GM18909 (cell line): Measurements from ENCODE around the gene CIRBP.
A peak's percentile ranks its signal among the peaks of the same experiment; 100 is the strongest.

Source experiments
- ATAC-seq: cut with Tn5 transposase; IDR thresholded peaks from one replicate; pipeline ENCODE4 v1.9.1; 2021; ENCODE audit warnings: mild to moderate bottlenecking; ENCODE audit not compliant: unreplicated experiment, poor library complexity

CIRBP gene

DNA sequence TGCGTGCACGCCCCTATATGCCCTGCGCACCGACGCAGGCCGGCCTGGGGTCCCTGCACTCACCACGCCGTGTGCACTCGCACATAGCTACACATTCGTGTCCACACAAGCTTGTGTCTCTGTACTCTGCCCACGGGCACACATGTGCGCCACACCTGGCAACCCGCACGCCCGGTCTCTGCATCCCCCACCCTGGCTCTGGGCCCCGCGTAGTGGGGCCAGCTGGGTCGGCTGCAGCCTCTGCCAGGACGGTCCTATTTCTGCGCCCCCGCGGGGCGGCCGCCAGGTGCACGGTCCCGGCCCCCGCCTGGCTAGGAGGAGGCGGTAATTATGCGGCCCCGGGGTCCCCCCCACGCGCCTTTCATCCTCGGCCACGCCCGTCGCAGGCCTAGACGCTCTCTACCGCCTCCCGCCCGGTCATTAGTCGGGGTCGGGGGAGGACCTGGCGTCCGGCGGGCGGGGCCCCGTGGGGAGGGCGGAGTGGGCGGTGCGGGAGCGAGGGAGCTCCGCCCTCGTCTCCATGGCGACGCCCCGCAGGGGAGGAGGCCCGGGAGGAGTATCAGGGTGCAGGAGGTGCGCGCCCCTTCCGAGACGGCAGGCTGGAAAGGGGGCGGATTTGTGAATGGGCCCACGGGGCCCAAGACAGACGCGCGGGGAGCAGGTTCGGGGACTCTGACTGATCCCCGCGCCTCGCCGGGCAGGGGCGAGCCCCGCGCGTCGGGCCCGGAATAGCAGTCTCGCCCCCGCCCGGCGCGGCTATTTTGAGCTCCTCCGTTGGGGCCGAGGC lies 2.8 kb upstream of the CIRBP start:
- peak; percentile 33 for ATAC-seq

DNA sequence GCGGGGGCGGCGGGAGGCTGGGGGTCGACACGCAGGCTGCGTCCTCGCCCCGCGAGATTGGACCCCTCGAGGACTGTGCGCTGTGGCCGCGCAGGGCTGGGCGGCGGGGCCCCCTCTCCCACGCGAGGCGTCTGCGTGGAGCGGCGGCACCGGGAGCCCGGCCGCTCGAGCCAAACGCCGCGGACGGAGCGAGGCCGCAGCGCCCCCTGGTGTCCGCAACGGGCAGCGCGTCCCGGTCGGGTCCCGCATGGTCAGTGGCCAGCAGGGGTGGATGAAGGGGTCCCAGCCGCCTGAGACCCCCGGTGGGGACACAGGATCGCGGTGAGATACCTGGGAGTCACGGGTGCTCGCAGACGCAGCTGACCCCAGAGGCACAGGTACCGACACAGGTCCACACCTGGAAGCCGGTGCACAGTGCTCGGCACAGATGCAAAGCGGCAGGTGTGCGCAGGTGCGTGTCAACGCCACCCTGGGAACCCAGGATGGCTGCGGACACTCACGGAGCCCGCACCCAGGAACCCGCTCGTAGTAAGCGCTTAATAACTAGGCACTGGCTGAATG lies 2.1 kb upstream of the CIRBP start:
- ATAC-seq = peak; percentile 21

DNA sequence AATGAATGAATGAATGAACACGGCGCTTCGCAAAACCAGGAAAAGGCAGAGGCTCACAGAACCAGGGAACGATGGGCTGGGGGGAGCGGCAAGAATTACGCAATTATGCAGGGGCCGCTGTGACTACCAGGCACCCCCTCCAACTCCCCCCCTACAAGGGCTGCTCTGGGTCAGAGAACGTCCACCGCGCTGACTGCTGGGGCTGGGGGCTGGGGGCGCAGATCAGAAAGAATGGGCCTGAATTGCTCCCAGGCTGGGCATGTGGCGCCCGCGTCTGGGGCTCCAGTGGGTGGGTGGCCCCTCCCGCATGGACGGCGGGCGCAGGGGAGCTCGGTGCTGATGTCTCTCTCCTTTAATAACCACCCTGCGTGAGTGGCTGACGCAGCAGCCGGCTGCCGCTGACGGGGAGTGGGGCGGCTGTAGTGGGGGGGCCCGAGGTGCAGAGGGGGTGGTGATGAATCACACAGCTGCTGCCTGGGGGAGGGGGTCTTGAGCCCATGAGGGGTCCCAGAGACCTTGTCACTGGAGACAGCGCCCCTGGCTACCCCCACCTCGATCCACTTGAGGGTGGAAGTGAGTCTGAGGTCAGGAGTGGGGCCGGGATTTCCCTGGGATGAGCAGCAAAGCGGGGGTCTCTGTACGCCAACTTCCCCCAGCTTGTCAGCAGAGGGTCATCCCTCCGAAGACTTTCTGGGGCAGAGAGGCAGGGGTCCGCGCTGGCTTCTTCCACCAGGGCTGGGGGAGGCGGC lies 1.5 kb upstream of the CIRBP start:
- no peak for ATAC-seq

DNA sequence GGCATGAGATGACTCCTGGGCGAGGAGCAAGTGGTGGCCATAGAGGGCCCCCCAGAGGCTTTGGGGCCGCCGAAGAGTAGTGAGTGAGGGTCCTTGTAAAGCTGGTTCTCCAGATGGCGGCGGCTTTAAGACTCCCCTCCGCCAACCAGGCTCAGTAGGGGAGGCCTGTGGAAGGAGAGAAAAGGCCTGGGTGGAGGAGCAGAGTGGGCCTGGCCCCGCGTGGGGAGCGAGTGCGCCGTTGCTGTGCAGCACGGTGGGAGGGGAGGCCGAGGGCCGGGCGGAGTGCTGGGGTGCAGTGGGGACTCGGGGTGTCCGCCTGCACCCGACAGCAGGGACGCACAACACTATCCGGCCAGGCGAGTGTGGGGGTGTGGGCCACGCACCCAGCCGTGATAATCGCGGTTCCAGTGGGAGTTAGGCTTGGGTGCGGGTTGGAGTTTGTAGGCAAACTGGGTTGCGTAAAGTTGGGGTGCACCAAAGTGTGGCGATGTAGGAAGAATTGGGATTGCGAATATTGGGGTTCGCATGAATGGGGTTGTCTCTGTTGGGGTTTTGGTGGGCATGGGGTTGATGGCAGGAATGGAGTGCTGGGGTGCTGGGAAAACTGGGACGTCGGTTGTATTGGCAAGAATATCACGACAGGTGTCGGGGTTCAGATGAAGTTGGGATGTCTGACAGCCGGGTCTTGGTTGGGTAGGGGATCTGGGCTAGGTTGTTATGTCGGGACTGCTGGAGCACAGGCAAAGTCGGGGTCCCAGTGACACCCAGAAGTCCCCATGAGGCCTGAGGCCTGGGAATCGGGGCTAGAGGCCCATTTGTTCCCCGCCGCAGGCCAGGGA lies 687 bp upstream of the CIRBP start:
- ATAC-seq = no peak

DNA sequence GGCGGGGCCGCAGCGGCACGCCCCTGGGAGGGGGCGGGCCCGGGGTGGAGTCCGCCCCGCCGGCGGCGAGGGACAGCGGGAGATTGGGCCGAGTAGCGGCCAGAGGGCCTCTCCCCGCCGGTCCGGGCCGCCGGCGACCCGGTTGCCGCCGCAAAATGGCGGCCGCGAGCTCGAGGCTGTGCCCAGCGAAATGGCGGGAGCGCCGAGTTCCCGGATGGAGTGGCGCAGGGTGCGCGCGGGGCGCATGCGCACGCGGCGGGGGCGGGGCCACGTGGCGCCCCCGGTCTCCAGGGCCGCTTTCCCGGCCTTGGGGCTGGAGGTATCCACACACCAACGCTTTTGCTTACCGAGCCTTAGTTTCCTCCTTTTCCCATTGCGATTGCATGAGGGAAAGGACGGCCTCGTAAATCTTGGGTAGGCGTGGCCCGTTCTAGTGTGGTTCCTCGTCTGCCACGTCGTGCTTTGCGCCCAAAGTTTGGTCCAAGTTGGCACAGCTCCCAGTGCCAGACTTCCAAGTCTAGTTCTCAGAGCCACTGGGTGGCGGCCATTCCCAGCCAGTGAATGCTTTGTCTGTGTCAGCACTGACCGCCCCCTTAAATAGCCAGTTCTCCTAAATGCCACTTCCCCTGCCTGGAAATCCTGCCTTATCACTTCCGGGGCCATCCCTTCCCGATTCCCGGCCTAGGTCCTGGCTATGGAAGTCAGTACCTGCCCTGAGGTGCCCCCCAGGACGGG lies 513 bp downstream of the CIRBP start:
- peak; percentile 27 for ATAC-seq

DNA sequence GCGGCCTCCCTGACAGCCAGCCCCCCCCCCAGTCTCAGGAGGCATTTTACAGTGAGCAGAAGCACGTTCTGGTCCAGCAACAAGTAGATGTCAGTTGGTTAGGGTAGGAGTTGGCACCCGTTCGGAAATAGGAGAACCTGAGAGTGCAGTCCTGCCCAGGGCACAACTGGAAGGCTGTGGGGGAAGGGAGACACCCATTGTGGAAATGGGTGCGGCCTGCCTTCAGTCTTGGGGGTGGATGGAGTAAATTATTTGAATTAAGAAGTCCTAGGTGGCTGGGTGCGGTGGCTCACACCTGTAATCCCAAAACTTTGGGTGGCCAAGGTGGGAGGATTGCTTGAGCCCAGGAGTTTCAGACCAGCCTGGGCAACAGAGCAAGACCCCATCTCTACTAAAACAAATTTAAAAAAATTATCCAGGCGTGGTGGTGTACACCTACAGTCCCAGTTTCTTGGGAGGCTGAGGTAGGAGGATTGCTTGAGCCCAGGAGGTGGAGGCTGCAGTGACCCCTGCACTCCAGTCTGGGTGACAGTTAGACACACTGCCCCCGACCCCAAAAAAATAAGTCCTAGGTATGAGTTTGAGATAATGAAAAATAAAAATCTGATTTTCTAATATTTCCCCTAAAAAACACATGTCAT lies 1.2 kb downstream of the CIRBP start:
- ATAC-seq = no peak

DNA sequence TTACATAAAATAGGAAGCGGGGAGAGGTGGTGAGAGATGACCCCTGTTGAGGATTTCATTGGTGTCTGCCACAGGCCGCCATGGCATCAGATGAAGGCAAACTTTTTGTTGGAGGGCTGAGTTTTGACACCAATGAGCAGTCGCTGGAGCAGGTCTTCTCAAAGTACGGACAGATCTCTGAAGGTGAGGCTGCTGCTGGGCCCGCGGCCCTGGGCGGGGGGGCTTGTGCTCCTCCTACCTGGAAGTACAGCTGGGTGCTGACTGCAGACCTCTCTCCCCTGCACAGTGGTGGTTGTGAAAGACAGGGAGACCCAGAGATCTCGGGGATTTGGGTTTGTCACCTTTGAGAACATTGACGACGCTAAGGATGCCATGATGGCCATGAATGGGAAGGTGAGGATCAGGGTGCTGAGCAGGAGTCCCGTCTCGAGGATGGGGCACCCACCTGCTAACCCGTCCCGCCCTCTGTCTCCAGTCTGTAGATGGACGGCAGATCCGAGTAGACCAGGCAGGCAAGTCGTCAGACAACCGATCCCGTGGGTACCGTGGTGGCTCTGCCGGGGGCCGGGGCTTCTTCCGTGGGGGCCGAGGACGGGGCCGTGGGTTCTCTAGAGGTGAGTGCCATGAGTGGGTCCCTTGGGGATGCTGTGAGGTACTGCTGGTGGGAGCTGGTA lies 1.9 kb downstream of the CIRBP start:
- ATAC-seq = no peak

DNA sequence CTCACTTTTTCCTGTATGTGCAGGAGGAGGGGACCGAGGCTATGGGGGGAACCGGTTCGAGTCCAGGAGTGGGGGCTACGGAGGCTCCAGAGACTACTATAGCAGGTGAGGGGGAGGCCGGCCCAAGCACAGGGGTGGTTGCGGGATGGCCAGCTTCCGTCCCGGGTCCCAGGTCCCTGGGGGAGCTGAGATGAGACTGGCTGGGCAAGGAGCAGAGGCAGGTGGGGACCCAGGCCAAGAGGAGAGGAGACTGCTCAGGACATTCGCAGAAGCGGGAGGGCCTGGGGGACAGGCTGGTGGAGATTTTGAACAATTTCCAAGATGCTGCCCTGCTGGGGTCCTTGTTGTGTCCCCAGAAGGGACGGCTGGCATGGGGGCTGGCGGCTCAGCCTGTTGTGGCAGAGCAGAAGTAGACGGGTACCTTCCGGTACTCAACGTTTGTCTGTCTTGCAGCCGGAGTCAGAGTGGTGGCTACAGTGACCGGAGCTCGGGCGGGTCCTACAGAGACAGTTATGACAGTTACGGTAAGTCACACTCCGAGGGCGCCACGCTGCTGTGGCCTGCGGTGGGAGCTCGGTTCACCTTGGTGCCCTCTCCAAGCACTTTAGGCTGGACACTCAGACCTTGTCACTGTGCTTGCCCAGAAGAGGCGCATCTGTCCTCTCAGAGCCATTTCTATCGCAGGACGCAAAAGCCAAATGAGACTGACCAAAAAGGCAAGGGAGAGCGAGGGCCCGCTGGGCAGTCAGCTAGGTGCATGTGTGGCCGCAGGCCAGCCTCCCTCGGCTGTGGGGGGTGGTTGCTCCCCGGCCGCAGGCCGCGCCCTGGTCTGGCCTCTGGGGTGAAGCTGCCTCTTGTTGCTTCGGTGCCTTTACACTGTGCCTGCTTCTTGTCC lies 2.6 kb downstream of the CIRBP start:
- ATAC-seq = no peak

DNA sequence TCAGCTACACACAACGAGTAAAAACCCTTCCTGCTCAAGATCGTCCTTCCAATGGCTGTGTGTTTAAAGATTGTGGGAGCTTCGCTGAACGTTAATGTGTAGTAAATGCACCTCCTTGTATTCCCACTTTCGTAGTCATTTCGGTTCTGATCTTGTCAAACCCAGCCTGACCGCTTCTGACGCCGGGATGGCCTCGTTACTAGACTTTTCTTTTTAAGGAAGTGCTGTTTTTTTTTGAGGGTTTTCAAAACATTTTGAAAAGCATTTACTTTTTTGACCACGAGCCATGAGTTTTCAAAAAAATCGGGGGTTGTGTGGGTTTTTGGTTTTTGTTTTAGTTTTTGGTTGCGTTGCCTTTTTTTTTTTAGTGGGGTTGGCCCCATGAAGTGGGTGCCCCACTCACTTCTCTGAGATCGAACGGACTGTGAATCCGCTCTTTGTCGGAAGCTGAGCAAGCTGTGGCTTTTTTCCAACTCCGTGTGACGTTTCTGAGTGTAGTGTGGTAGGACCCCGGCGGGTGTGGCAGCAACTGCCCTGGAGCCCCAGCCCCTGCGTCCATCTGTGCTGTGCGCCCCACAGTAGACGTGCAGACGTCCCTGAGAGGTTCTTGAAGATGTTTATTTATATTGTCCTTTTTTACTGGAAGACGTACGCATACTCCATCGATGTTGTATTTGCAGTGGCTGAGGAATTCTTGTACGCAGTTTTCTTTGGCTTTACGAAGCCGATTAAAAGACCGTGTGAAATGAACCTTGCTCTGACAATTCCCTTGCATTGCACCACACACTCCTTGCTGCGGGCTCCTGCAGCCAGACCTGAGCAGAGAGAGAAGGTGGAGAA lies 3.5 kb downstream of the CIRBP start:
- no peak for ATAC-seq

DNA sequence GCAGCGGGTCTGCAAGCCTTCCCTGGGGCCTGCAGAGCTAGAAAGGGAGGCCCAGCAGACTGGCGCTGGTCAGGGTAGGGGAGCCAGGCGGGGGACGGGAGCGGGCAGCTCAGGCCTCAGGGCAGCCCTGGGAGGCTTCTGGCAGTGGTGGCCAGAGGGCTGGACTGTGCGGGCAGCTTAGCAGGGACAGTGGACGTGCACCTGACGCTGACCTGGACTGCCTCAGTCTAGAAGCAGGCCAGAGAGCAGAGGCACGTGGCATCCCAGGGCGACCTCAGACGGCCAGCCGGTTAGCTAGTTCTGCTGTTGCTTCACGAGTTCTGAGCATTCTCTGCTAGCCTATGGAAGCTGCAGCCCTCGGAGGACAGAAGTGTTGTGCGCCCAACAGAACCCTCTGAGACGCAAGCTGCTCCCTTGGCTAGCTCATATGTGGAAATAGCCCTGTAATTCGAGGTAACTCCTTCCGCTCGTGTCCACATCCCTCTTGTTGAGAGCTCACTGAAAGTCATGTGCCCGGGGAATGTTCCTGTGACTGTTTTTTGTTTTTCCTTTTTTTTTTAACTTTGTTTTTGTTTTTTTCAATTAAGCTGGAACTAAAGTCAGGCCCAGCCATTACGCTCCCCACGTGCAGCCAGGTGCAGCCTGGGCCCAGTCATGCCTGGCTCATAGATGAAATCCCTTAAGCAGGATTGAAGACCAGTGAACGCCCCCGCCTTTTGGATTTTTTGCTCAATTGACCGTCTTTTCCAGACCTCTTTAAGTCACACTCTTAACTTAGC lies 4.3 kb downstream of the CIRBP start:
- ATAC-seq = no peak

DNA sequence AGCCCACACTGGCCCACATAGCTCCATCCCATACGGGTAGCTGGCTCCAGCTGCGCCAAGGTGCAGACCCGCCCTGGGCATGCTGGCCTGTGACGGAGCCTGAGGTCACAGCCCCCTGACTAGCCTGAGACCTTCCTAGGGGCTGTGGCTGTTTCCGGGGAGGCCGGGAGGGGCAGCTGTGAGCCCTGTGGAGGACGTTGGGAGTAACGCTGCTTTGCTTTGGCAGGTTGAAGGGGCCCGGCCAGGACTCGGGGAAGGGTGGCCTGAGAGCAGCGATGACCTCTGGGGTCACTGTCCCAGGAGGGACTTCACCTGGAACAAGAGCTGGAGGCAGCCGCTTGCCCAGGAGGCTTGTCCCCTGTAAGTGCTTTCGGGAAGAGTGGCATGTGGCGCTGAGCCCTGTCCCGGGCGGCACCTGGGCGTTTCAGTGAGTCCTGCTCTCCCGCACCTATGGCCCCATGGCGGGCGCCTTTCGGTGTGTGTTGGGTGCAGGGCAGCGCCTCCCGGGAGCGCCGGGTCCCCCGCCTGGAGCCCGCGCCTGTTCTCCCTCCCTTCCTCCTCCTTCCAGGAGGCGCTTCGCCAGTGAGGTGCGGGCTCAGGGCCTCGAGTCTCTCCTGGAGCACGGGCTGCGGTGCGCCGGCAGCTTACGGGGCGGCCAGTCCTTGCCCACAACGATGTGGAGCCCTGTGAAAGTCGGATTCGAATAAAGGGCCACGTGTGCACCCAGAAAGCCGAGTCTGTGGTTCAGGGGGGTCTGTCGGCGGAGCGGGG lies 5.1 kb downstream of the CIRBP start:
- no peak for ATAC-seq

DNA sequence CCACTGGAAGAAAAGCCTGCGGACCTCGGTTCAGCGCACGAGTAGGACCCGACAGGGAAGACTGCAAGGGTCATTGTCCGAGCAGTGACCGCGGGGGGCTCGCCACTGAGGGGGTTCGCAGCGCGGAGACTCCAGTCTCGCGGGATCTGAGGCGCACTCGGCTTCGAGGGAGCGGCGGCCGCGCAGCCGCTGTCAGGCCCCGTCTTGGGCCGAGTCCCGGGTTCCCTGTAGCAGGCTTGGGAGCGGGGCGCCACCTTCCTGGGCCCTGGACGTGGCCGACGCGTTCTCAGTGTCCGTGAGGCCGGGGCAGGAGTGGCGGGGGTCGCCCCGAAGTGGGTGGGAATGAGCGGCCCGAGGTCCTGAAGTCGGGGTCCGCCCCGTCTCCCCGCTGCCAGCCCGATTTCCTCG lies 5.7 kb downstream of the CIRBP start:
- no peak for ATAC-seq

DNA sequence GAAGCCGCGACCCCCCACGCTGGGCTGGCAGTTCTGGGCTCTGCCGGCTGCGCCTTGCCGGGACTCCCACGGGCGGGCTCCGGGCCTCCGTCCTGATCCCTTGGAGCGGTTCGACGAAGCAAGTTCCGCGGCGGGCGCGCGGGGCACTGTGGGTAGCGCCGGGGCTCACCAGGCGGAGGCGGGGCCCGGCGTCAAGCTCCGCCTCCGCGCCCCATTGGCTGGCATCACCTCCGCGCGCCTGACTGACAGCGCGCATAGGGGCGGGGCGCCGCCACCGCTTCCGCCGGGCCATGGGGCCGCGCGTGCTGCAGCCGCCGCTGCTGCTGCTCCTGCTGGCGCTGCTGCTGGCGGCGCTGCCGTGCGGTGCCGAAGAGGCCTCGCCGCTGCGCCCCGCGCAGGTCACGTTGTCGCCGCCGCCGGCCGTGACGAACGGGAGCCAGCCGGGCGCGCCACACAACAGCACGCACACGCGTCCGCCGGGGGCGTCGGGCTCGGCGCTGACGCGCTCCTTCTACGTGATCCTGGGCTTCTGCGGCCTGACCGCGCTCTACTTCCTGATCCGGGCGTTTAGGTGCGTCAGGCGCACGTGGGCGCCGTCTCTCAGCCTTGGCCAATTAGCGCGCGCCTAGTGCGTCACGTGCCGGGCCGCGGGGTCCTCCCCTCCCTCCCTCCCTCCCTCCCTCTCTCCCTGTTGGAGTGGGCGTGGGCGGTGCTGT lies 6.3 kb downstream of the CIRBP start, which contains the start of gene FAM174C:
TSS of gene FAM174C (plus strand) at position 271 of the 716 bp plus-strand sequence. CDS start at position 291, 20 bp downstream.
- ATAC-seq = peak; percentile 80

DNA sequence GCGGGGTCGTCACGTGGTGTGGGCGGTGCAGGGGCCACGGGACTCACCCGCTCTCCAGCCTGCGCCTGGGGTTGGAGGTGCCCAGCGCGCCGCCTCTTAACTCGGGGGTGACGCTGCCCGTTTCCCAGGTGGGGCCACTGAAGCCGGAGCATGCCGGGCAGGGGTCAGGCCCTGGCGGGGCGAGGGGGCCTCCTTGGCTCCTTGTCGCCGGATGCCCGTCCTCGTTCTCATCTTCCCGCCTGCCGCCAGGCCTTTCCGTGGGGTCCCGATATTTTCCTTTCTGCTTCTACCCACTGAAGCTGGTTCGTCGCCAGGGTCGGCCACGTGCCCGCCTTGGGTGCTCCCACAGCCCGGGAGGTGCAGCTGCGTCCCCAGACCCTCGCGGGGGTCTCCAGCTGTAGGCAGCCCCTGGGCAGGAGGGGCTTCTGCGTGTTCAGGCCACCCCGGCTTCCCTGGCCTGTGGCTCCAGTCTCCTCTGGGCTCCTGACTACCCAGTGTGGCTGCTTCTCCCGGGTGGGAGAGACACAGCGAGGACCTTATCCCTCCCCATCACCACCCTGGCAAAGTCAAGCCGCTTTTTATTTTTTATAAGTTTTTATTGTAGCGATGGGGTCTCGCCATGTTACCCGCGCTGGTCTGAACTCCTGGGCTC lies 7.0 kb downstream of the CIRBP start:
- no peak for ATAC-seq
